KMS-11 (cell line): Measurements from ENCODE around the gene GRM5.
A peak's percentile ranks its signal among the peaks of the same experiment; 100 is the strongest.

Experiments used
- H2AFZ ChIP-seq: fragments of 200-600 bp; sonication (generic); 2 replicates; pipeline ENCODE4 v1.6.1; 2016; ENCODE audit warnings: antibody characterized with exemption, mixed run types, low read depth
- H3K27ac ChIP-seq: fragments of 200-600 bp; sonication (generic); 2 replicates; pipeline ENCODE4 v1.6.1; 2016; ENCODE audit warnings: mild to moderate bottlenecking, mixed run types
- H3K27me3 ChIP-seq: fragments of 200-600 bp; sonication (generic); 2 replicates; pipeline ENCODE4 v1.6.1; 2017; ENCODE audit warnings: mild to moderate bottlenecking, low read depth, mixed run types, moderate library complexity; ENCODE audit not compliant: insufficient read depth
- H3K36me3 ChIP-seq: fragments of 200-600 bp; sonication (generic); 2 replicates; pipeline ENCODE4 v1.6.1; 2017; ENCODE audit warnings: mild to moderate bottlenecking, mixed run types; ENCODE audit not compliant: insufficient read depth
- H3K4me1 ChIP-seq: fragments of 200-600 bp; sonication (generic); 2 replicates; pipeline ENCODE4 v1.6.1; 2016; ENCODE audit warnings: mild to moderate bottlenecking, low read depth, mixed run types; ENCODE audit not compliant: poor library complexity, severe bottlenecking
- H3K4me2 ChIP-seq: fragments of 200-600 bp; sonication (generic); 2 replicates; pipeline ENCODE4 v1.7.0; 2016; ENCODE audit warnings: mild to moderate bottlenecking, mixed run types
- H3K4me3 ChIP-seq: fragments of 200-600 bp; sonication (generic); IDR thresholded peaks from 2 replicates; pipeline ENCODE4 v1.6.1; 2017; ENCODE audit warnings: low read depth, low read length, mixed read lengths; ENCODE audit not compliant: insufficient read depth
- H3K79me2 ChIP-seq: fragments of 200-600 bp; sonication (generic); 2 replicates; pipeline ENCODE4 v1.6.1; 2016; ENCODE audit warnings: low read depth, mixed run types; ENCODE audit not compliant: insufficient read depth
- H3K9ac ChIP-seq: fragments of 200-600 bp; sonication (generic); 2 replicates; pipeline ENCODE4 v1.6.1; 2016; ENCODE audit warnings: mild to moderate bottlenecking, mixed run types
- H4K20me1 ChIP-seq: fragments of 200-600 bp; sonication (generic); 2 replicates; pipeline ENCODE4 v1.6.1; 2016; ENCODE audit warnings: mild to moderate bottlenecking, mixed run types; ENCODE audit not compliant: insufficient read depth
- CTCF ChIP-seq: fragments of 200-600 bp; sonication (generic); conservative IDR thresholded peaks from 2 replicates; pipeline ENCODE4 v1.6.1; 2017; ENCODE audit warnings: low read depth, mild to moderate bottlenecking, antibody characterized with exemption, low read length, moderate library complexity, mixed read lengths

The GRM5 gene

GRCh38 chr11:88814076-88814475 is 251.7 kb downstream of the GRM5 start:
- Histone ChIP-seq H4K20me1 (no peaks in the 10 kb centered on the region), H3K4me2 (peak overlapping the region; percentile 22; the same call in 1 of the 2 replicates), H3K27ac (no peak overlapping the region), H2AFZ (no peak overlapping the region), H3K4me1 (peaks cover 22% of the 10 kb centered on the region), H3K36me3 (no peaks in the 10 kb centered on the region), H3K4me3 (no peak overlapping the region), H3K9ac (no peak overlapping the region), H3K79me2 (no peaks in the 10 kb centered on the region), H3K27me3 (no peaks in the 10 kb centered on the region)
- no peak for TF ChIP-seq CTCF

- Histone ChIP-seq H3K4me2 (peak overlapping the region; percentile 22; the same call in 1 of the 2 replicates), H4K20me1 (no peaks in the 10 kb centered on the region), H3K4me1 (peaks cover 22% of the 10 kb centered on the region), H3K27me3 (no peaks in the 10 kb centered on the region), H2AFZ (no peak overlapping the region), H3K4me3 (no peak overlapping the region), H3K79me2 (no peaks in the 10 kb centered on the region), H3K36me3 (no peaks in the 10 kb centered on the region), H3K27ac (no peak overlapping the region), H3K9ac (no peak overlapping the region)
- TF ChIP-seq CTCF: no peak
Observed at GRCh38 chr11:88813233-88813915, 252.4 kb downstream of the GRM5 start.

- Histone ChIP-seq H2AFZ (no peak overlapping the region), H3K4me2 (no peak overlapping the region), H3K4me1 (peaks cover 22% of the 10 kb centered on the region), H3K27ac (no peak overlapping the region), H3K4me3 (no peak overlapping the region), H3K27me3 (no peaks in the 10 kb centered on the region), H3K9ac (no peak overlapping the region), H3K79me2 (no peaks in the 10 kb centered on the region), H4K20me1 (no peaks in the 10 kb centered on the region), H3K36me3 (no peaks in the 10 kb centered on the region)
- no peak for TF ChIP-seq CTCF
Observed at GRCh38 chr11:88810420-88811097, 255.2 kb downstream of the GRM5 start.

- Histone ChIP-seq H4K20me1 (no peaks in the 10 kb centered on the region), H3K9ac (no peak overlapping the region), H3K36me3 (no peaks in the 10 kb centered on the region), H3K27ac (no peak overlapping the region), H3K4me2 (no peak overlapping the region), H3K4me1 (peaks cover 16% of the 10 kb centered on the region), H2AFZ (no peak overlapping the region), H3K4me3 (no peak overlapping the region), H3K79me2 (no peaks in the 10 kb centered on the region), H3K27me3 (no peaks in the 10 kb centered on the region)
- TF ChIP-seq CTCF: no peak
Observed at GRCh38 chr11:88809126-88809525, 256.7 kb downstream of the GRM5 start.
